ENCODE data around the gene LRFN3. TPM values are rescaled to one million over a fixed set of nuclear protein-coding genes. Genes with fewer than 3 reads are reported as not detected.

LRFN3 gene
- total RNA-seq, 1 donor = 3.5 TPM

DNA sequence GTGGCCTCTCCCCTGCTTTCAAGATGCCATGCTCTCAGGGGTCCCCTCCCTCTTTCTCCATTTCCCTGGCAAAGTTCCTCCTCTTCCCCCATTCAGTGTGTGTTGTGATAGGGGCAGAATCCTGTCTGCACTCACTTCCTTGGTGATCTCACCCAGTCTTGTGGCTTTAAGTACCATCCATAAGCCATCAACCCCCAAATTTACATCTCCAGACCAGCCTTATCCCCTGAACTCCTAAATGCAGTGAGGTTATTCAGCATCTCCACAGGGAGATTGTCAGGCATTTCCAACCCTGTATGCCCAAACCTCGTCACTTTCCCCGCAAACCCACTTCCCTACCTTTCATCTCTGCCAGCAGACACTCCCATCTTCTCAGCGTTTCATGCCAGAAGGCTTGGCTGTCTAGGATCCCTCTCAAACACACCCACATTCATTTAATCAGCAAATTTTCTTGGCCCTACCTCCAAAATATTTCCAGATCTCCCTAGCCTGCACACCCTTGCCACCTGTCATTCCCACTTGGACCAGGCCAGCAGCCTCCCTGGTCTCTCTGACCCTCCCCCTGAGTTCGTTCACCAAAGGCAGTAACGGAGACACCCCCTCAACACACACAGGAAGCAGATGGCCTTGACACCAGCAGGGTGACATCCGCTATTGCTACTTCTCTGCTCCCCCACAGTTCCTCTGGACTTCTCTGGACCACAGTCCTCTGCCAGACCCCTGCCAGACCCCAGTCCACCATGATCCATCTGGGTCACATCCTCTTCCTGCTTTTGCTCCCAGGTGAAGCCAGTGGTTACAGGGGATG is 34.1 kb upstream of the LRFN3 start, which contains the start of gene HCST:
Gene HCST, plus strand, starts transcription at position 676 of the 808 bp plus-strand sequence. Its CDS starts 65 bp downstream, at position 741.
- peak within 1 kb of the TSS; percentile 10 for H3K4me3 ChIP-seq (ENCODE audit: low read depth, low read length)

DNA sequence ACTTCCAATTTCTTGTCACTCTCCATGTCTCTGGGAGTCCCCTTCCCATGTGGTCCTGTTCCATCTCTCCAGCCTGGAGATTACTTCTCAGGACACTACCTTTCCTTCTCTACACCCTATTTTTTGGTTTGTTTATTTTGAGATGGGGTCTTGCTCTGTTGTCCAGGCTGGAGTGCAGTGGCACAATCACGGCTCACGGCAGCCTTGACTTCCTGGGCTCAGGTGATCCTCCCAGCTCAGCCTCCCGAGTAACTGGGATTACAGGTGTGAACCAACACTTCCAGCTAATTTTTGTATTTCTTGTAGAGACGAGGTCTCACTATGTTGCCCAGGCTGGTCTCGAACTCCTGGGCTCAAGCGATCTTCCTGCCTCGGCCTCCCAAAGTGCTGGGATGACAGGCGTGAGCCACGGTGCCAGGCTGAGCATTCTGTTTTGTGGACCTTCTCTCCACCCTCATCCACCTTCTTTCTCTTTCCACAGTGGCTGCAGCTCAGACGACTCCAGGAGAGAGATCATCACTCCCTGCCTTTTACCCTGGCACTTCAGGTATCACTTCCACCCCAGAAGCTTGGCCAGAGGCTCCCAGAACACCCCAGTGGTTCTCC is 33.2 kb upstream of the LRFN3 start:
- DNase-seq (ENCODE audit: low read depth) = no peak
- peak overlapping the region; percentile 10 for H3K4me3 ChIP-seq (ENCODE audit: low read depth, low read length)
- TF ChIP-seq, protein P1, sequence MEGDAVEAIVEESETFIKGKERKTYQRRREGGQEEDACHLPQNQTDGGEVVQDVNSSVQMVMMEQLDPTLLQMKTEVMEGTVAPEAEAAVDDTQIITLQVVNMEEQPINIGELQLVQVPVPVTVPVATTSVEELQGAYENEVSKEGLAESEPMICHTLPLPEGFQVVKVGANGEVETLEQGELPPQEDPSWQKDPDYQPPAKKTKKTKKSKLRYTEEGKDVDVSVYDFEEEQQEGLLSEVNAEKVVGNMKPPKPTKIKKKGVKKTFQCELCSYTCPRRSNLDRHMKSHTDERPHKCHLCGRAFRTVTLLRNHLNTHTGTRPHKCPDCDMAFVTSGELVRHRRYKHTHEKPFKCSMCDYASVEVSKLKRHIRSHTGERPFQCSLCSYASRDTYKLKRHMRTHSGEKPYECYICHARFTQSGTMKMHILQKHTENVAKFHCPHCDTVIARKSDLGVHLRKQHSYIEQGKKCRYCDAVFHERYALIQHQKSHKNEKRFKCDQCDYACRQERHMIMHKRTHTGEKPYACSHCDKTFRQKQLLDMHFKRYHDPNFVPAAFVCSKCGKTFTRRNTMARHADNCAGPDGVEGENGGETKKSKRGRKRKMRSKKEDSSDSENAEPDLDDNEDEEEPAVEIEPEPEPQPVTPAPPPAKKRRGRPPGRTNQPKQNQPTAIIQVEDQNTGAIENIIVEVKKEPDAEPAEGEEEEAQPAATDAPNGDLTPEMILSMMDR (IDR thresholded peaks at IDR 0.05; ENCODE audit: insufficient read depth, low read depth, low read length) = no peak

More for the DNA sequence above, 34.1 kb upstream of the LRFN3 start, which contains the start of gene HCST:
- no peak for DNase-seq (ENCODE audit: low read depth)
- TF ChIP-seq, protein P1 (IDR thresholded peaks at IDR 0.05; ENCODE audit: insufficient read depth, low read depth, low read length) = no peak

DNA sequence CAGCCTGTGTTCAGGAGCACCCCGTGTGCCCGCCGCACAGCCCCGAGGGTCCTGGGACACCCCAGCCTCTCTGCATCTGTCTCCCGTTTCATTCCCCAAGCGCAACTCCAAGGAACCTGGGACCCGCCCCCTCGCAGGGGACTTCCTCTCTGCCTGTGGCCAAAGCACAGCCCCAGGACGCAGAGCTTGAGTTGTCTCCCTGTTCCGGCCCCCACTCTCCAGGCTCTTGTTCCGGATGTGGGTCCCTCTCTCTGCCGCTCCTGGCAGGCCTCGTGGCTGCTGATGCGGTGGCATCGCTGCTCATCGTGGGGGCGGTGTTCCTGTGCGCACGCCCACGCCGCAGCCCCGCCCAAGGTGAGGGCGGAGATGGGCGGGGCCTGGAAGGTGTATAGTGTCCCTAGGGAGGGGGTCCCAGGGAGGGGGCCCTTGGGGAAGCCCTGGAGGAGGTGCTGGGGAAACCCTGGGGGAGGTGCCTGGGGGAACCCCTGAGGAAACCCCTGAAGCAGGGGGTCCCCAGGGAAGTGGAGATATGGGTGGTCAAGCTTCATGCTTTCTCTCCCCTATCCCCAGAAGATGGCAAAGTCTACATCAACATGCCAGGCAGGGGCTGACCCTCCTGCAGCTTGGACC is 32.5 kb upstream of the LRFN3 start:
- TF ChIP-seq, protein P1 (IDR thresholded peaks at IDR 0.05; ENCODE audit: insufficient read depth, low read depth, low read length) = no peak
- DNase-seq (ENCODE audit: low read depth) = peak; percentile 64
- peak overlapping the region; percentile 10 for H3K4me3 ChIP-seq (ENCODE audit: low read depth, low read length)

DNA sequence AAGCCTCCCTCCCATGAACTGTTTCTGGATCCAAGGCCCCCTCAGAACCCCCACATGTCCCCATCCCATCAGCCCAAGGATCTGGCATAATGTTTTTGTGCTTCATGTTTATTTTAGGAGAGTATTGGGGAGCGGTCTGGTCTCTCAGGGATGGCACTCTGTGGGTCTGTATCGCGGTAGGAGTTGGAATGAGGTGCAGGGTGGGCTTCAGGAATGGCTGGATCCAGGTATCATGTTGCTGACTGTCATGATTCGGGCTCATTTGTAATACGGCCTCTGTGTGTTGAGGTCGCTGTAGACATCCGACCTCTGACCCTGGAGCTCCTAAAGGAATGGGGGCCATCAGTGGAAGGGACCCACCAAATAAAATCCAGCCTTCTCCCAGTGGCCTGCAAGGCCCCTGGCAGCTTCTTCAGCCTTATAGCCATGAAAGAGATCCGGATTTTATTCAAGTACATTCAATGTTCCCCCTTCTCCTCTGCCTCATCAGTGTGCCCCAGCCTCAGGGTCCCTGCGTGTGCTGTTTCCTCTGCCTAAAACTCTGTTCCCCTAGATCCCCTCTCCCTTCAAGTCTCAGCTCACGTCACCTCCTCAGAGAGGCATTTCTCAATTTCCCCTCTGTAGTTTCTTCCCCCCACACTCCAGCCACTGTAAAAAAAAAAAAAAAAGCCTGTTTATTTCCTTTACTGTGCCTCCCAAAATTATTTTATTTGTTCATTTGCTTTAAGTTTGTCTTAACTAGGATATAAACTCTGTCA is 31.7 kb upstream of the LRFN3 start:
- DNase-seq (ENCODE audit: low read depth) = no peak
- TF ChIP-seq, protein P1 (IDR thresholded peaks at IDR 0.05; ENCODE audit: insufficient read depth, low read depth, low read length) = no peak
- H3K4me3 ChIP-seq (ENCODE audit: low read depth, low read length) = no peak overlapping the region

DNA sequence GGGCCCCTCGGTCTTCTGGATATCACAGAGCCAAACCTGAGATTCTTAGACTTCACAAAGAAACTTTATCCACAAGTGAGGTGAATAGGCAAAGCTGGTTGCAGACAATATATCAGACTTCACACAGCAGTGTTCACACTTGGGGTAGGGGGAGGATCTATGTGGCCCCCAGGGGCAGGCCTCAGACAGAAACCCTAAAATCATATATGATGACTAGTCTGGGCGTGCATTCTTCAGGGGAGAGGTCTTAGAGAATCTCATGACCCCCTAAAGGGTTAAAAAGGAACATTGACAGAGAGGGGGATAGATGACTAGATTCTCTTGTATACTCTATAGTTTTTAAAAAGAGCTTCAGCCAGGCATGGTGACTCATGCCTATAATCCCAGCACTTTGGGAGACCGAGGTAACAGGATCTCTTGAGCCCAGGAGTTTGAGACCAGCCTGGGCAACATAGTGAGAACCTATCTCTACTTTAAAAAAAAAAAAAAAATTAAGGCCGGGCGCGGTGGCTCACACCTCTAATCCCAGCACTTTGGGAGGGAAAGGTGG is 30.9 kb upstream of the LRFN3 start:
- H3K4me3 ChIP-seq (ENCODE audit: low read depth, low read length) = no peak overlapping the region
- DNase-seq (ENCODE audit: low read depth) = no peak
- TF ChIP-seq, protein P1 (IDR thresholded peaks at IDR 0.05; ENCODE audit: insufficient read depth, low read depth, low read length) = no peak

DNA sequence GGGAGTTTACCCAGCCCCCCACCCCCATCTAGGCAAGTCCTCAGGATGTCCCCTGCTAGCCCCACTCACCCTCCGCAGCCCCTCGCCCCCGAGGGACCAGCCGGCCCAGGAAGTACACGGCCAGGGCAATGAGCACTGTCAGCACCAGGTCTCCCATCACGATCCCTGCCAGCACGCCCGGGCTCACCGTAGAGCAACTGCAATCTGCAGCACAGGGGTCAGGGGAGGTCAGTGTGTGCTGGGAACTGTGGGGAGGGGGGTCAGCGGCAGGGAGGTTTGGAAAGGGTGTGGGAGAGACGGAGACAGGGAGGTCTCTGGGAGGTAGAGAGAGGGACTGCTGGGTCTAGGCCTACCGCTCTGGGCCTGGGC is 28.8 kb upstream of the LRFN3 start:
- TF ChIP-seq, protein P1 (IDR thresholded peaks at IDR 0.05; ENCODE audit: insufficient read depth, low read depth, low read length) = no peak
- no peak for DNase-seq (ENCODE audit: low read depth)
- H3K4me3 ChIP-seq (ENCODE audit: low read depth, low read length) = no peak overlapping the region

Measured in fibroblast of villous mesenchyme (primary cell).